HG02840 (cell line): ENCODE data around the gene WAPL.

ENCODE experiments used
- ATAC-seq: cut with Tn5 transposase; IDR thresholded peaks from one replicate; pipeline ENCODE4 v1.9.1; 2021; ENCODE audit warnings: mild to moderate bottlenecking, moderate library complexity, moderate number of reproducible peaks; ENCODE audit not compliant: unreplicated experiment, low FRiP score

WAPL gene

GRCh38 chr10:86483664-86484063 is 37.9 kb downstream of the WAPL start:
- ATAC-seq, result no peak

GRCh38 chr10:86481761-86482160 is 39.8 kb downstream of the WAPL start:
- no peak for ATAC-seq

GRCh38 chr10:86480571-86480970 is 41.0 kb downstream of the WAPL start:
- ATAC-seq, result no peak

- ATAC-seq, result no peak
Observed at GRCh38 chr10:86472061-86472460, 49.5 kb downstream of the WAPL start.

- ATAC-seq, result no peak
Observed at GRCh38 chr10:86461963-86462804, 59.4 kb downstream of the WAPL start.

- no peak for ATAC-seq
Observed at GRCh38 chr10:86451604-86451960, 70.0 kb downstream of the WAPL start.

GRCh38 chr10:86450806-86451603 is 70.6 kb downstream of the WAPL start:
- no peak for ATAC-seq

GRCh38 chr10:86449926-86450558 is 71.5 kb downstream of the WAPL start:
- no peak for ATAC-seq

- ATAC-seq, result no peak
Observed at GRCh38 chr10:86447432-86447831, 74.2 kb downstream of the WAPL start.

GRCh38 chr10:86446987-86447386 is 74.6 kb downstream of the WAPL start:
- ATAC-seq, result no peak

- no peak for ATAC-seq
Observed at GRCh38 chr10:86446440-86446839, 75.2 kb downstream of the WAPL start.

GRCh38 chr10:86443936-86444335 is 77.7 kb downstream of the WAPL start:
- ATAC-seq, result no peak

- no peak for ATAC-seq
Observed at GRCh38 chr10:86443069-86443468, 78.5 kb downstream of the WAPL start.

- no peak for ATAC-seq
Observed at GRCh38 chr10:86440874-86441843, 80.4 kb downstream of the WAPL start.

- no peak for ATAC-seq
Observed at GRCh38 chr10:86439544-86439943, 82.0 kb downstream of the WAPL start.

GRCh38 chr10:86438091-86438749 is 83.4 kb downstream of the WAPL start:
- ATAC-seq, result no peak

GRCh38 chr10:86437447-86437846 is 84.1 kb downstream of the WAPL start:
- ATAC-seq, result no peak

GRCh38 chr10:86436963-86437362 is 84.6 kb downstream of the WAPL start:
- no peak for ATAC-seq

GRCh38 chr10:86434656-86435055 is 86.9 kb downstream of the WAPL start:
- no peak for ATAC-seq

GRCh38 chr10:86423739-86424138 is 97.9 kb downstream of the WAPL start:
- ATAC-seq, result no peak
